Measurements from ENCODE around the gene AGBL4.

DNA sequence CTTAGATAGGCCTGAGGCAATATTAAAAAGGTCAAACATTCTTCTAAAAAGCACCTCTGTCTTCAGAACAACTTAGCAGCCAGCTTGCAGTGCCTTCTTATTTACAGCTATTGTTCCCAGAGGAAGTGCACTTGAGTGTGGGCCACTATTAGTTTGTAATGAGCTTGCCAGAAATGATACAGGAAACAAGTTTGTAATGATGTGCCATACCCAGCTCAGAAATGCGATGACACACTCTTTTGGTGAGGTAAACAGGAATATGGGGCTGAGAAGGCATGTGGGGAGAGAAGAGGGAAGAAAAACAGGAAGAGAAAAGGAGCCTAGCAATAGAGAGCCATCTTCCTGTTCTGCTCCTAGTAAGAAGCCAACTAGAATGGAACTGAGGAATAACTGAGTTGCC lies 295.4 kb downstream of the AGBL4 start:
- TF ChIP-seq, protein P1, sequence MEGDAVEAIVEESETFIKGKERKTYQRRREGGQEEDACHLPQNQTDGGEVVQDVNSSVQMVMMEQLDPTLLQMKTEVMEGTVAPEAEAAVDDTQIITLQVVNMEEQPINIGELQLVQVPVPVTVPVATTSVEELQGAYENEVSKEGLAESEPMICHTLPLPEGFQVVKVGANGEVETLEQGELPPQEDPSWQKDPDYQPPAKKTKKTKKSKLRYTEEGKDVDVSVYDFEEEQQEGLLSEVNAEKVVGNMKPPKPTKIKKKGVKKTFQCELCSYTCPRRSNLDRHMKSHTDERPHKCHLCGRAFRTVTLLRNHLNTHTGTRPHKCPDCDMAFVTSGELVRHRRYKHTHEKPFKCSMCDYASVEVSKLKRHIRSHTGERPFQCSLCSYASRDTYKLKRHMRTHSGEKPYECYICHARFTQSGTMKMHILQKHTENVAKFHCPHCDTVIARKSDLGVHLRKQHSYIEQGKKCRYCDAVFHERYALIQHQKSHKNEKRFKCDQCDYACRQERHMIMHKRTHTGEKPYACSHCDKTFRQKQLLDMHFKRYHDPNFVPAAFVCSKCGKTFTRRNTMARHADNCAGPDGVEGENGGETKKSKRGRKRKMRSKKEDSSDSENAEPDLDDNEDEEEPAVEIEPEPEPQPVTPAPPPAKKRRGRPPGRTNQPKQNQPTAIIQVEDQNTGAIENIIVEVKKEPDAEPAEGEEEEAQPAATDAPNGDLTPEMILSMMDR (IDR thresholded peaks at IDR 0.05; ENCODE audit: low read length): no peak
- no peak for TF ChIP-seq EZH2 (IDR thresholded peaks at IDR 0.05; ENCODE audit: borderline replicate concordance, low read length)

Measured in OCI-LY1 (cell line).